Glomerular endothelial cell (primary cell): Measurements from ENCODE around the gene LIM2. TPM values are rescaled to one million over a fixed set of nuclear protein-coding genes. Genes with fewer than 3 reads are reported as not detected.

Experiments used
- DNase-seq: peaks from one replicate; pipeline ENCODE4 v3.0.0-alpha.2; 2011; ENCODE audit warnings: low read depth, low spot score; ENCODE audit errors: extremely low read depth
- total RNA-seq: library from RNA; depleted of rRNA; stranded (reverse); fragments of >200 nt; gene quantifications from 2 replicates; pipeline ENCODE4 v1.2.3, GENCODE V29; 2015

Gene LIM2
- total RNA-seq, 1 donor from 2014 or later, result not detected

GRCh38 chr19:51341976-51342580, 45.7 kb downstream of the LIM2 start, which contains the start of gene VSIG10L:
Gene VSIG10L (minus strand): TSS chr19:51342139. CDS start chr19:51342124, 15 bp downstream.
- no peak for DNase-seq

DNA sequence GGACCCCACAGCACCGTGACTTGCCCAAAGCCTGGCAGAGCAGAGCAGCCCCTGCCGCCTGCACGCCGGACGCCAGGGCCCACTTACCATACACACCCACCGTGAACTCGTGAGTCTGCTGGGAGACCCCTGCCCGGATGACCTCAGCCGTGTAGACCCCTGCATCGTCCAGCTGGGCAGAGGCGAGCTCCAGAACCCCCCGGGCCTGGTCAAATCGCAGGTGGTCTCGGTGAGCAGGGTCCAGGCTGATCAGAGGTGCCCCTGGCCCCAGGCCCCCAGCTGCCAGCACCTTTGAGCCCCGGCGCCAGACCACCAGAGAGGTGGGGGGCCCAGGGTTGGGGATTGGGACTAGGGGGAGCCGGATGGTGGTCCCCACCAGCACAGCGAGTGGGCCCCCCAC, 46.7 kb downstream of the LIM2 start:
- DNase-seq, result no peak

DNA sequence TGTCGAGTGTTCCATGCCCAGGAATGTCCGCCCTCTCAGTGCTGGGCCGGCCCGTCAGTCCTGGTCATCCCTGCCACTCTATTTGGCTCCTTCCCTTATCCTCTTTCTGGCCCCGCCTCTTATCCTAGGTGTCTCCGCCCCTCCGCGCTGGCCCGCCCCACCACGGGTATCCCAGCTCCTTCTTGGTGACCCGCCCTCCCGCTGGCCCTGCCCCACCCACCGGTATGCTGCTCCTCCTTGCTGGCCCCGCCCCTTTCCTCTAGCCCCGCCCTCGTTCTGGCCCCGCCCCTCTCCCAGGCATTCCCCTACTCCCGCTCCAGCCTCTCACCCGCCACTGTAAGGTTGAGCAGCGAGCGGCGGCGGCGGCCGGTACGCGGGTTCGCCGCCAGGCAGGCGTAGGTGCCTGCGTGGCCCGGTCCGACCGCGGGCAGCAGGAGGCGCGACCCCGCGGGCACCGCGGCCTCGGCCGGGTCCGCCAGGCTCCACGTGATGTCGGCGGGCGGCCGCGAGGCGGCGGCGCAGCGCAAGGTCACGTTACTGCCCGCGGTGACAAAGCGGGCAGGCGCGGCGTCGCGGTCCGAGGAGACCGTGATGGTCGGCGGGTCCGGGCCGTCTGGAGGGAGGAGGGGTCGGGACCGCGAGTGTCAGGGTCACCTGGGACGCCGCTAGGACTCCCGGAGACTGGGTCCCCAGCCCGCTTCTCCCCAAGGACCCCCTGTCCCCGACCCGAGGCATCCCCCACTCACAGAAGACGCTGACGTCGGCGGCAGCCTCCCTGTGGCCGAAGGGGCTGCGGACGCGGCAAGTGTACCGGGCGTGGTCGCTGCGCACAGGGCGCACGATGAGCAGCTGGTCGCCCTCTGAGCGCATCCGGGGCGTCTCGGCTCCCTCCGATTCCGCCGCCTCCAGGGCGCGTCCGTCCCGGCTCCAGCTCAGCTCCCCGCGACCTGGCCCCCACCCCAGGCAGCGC, 47.8 kb downstream of the LIM2 start:
- DNase-seq, result no peak

GRCh38 chr19:51339313-51339686, 48.5 kb downstream of the LIM2 start:
- no peak for DNase-seq

GRCh38 chr19:51338563-51339312, 49.0 kb downstream of the LIM2 start:
- DNase-seq, result no peak

DNA sequence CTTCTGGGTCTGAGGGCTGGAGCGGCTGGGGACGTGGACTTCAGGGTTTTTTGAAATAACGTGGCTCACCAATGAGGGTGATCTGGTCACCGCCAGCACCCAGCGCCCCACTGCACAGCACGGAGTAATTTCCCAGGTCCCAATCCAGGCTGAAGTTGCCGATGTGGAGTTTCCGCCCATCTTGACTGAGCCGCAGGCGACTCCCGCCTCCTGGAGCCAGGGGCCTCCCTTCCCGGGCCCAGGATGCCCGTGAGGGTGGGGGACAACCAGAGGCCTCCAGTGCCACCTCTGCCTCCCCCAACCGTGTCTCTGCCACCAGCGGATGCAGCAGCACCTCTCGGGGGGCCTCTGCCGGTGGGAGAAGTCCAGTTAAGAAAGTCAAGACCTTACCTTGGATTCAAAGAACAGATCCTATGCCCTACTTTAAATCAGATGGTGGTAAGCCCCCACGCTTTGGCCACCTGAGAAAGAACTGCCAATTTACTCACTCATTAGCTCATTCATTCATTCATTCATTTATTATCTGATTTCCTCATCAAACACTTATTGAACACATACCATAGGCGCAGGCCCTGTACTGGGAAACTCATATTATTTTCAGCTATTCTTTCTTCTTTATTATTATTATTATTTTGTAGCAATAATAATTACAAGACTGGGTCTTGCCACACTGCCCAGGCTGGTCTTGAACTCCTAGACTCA, 49.8 kb downstream of the LIM2 start:
- no peak for DNase-seq

DNA sequence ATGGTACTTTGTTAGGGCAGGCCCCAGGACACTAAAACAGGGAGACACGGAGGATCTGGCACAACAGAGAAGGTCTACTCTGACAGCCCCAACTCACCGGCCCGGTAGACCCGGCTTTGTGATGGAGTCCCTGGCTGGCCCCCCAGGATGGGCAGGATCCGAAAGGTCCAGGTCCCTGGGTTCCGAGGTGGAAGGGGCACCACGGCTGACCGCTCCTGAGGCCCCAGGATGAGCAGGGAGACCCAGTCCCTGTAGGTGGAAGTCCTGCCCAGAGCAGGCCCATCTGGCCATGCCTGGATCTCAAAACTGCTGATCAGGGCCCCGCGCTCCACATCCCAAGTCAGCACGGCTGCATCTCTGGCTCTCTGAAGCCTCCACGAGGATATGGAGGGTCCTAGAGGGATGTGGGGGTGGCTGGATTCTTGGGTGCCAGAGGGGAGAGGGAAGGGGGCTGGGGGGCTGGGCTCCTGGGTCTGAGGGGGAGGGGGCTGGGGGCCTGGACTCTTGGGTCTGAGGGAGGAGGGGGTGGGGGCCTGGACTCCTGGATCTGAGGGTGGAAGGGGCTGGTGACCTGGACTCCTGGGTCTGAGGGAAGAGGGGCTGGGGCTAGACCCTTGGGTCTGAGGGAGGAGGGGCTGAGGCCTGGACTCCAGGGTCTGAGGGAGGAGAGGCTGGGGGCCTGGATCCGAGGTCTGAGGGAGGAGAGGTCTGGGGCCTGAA, 50.5 kb downstream of the LIM2 start:
- DNase-seq, result no peak

DNA sequence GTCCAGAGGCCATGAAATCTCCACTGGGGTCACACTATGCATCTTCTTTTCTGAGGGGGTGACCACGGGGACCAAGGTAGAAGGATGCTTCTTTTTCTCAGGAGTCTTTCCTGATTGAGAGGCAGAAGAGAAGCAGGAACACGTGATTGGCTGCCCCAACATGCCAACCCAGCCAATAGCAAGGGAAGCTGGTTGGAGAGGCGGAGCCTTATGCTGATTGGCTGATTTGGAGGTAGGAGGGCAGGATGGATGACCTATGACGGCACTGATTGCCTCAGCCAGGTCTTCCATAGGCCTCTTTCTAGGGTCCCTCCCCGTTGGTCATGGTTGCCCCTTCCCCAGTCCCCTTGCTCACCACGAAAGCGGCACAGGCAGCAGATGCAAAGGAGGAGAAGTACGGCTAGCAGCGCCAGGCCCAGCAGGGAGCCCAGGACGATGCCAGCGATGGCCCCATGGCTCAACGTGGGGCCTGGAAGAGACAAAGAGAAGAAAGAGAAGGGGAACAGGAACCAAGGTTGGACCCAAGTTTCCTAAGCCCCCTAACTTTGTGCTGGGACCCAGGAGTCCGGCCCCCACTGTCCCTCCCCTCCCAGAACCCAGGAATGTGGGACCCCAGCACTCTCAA, 53.8 kb downstream of the LIM2 start:
- DNase-seq, result no peak

DNA sequence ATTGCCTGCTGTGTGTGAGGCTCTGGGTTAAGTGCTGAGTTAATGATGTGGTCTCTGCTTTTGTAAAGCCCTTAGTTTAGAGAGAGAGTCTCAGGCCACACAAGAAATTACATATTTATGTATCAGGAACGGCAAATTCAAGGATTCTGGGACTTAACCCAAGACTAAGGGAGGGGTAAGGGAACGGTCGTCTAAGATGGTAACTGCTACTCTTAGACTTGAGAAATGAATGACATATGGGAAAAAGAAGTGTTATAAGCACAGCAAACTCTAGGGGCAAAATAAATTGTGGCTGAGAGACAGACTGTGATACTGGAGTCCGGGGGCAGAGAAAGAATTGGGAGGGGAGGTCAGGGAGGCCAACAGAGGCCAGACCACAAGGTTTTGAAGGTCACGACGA, 56.1 kb downstream of the LIM2 start:
- DNase-seq, result no peak

- DNase-seq, result no peak
Observed at GRCh38 chr19:51331193-51331592, 56.6 kb downstream of the LIM2 start.

- DNase-seq, result no peak
Observed at GRCh38 chr19:51330366-51330765, 57.4 kb downstream of the LIM2 start.

Other genes with a start within 250 kb of the LIM2 start
- gene SIGLEC7, start 245.7 kb downstream of the LIM2 start, total RNA-seq, result not detected in 2 replicates
- gene CD33, start 162.9 kb downstream of the LIM2 start, total RNA-seq, result not detected in 2 replicates
- not detected in 2 replicates for gene SIGLECL1, start 136.9 kb downstream of the LIM2 start, total RNA-seq
- gene IGLON5, start 76.3 kb downstream of the LIM2 start, total RNA-seq, result not detected in 2 replicates
- 0.82 and 0.88 TPM in 2 replicates for gene VSIG10L, start 45.8 kb downstream of the LIM2 start, total RNA-seq
- 64.5 and 70.8 TPM in 2 replicates for gene ETFB, start 21.6 kb downstream of the LIM2 start, total RNA-seq
- gene CLDND2, start 19.0 kb downstream of the LIM2 start, total RNA-seq, result not detected in 2 replicates
- gene NKG7, start 15.3 kb downstream of the LIM2 start, total RNA-seq, result not detected in 2 replicates
- gene C19orf84, start 2.6 kb upstream of the LIM2 start, total RNA-seq, result not detected in 2 replicates
- not detected in 2 replicates for gene SIGLEC10, start 29.7 kb upstream of the LIM2 start, total RNA-seq
- gene SIGLEC8, start 70.5 kb upstream of the LIM2 start, total RNA-seq, result not detected in 2 replicates
- not detected in 2 replicates for gene CEACAM18, start 90.6 kb upstream of the LIM2 start, total RNA-seq
- not detected in 2 replicates for gene SIGLEC12, start 113.8 kb upstream of the LIM2 start, total RNA-seq
- gene SIGLEC6, start 143.7 kb upstream of the LIM2 start, total RNA-seq, result not detected in 2 replicates
- 8.5 and 11.2 TPM in 2 replicates for gene ZNF175, start 183.3 kb upstream of the LIM2 start, total RNA-seq
- gene SIGLEC5, start 242.4 kb upstream of the LIM2 start, total RNA-seq, result 0.93 TPM in 1 of 2 replicates, not detected in the other